Endodermal cell (in vitro differentiated cells): Measurements from ENCODE around the gene GALNT6. TPM values are rescaled to one million over a fixed set of nuclear protein-coding genes. Genes with fewer than 3 reads are reported as not detected.

Source experiments
- DNase-seq: peaks from one replicate; pipeline ENCODE4 v3.0.0-alpha.2; 2017
- H3K27ac ChIP-seq: 2 replicates; pipeline ENCODE4 v1.5.1; 2013; ENCODE audit warnings: mild to moderate bottlenecking, low read depth, low read length, moderate library complexity
- H3K27me3 ChIP-seq: 2 replicates; pipeline ENCODE4 v1.6.1; 2013; ENCODE audit warnings: mild to moderate bottlenecking, low read length, moderate library complexity; ENCODE audit not compliant: insufficient read depth, control insufficient read depth, poor library complexity, severe bottlenecking
- H3K36me3 ChIP-seq: 2 replicates; pipeline ENCODE4 v1.7.0; 2013; ENCODE audit warnings: mild to moderate bottlenecking, low read length, moderate library complexity; ENCODE audit not compliant: control insufficient read depth, insufficient read depth
- H3K4me1 ChIP-seq: one replicate; pipeline ENCODE4 v1.7.0; 2013; ENCODE audit warnings: low read length; ENCODE audit not compliant: control insufficient read depth, insufficient read depth
- H3K4me3 ChIP-seq: 2 replicates; pipeline ENCODE4 v1.5.1; 2013; ENCODE audit warnings: mild to moderate bottlenecking, low read length, moderate library complexity
- H3K9ac ChIP-seq: 2 replicates; pipeline ENCODE4 v1.6.1; 2013; ENCODE audit warnings: mild to moderate bottlenecking, low read length, moderate library complexity; ENCODE audit not compliant: poor library complexity, severe bottlenecking; ENCODE audit errors: extremely low read depth
- H3K9me3 ChIP-seq: 2 replicates; pipeline ENCODE4 v1.6.1; 2013; ENCODE audit warnings: mild to moderate bottlenecking, low read length, moderate library complexity; ENCODE audit not compliant: control insufficient read depth
- H3K27ac Mint-ChIP-seq: 2 replicates; pipeline ENCODE4 v1.8.0; 2020; ENCODE audit warnings: mixed read lengths
- H3K27me3 Mint-ChIP-seq: 2 replicates; pipeline ENCODE4 v1.8.0; 2021; ENCODE audit warnings: mild to moderate bottlenecking, mixed read lengths; ENCODE audit not compliant: insufficient read depth
- H3K36me3 Mint-ChIP-seq: 2 replicates; pipeline ENCODE4 v1.8.0; 2020; ENCODE audit warnings: low read depth, mixed read lengths
- H3K4me1 Mint-ChIP-seq: 2 replicates; pipeline ENCODE4 v1.8.0; 2020; ENCODE audit warnings: mixed read lengths
- H3K4me3 Mint-ChIP-seq: 2 replicates; pipeline ENCODE4 v1.8.0; 2020; ENCODE audit warnings: mild to moderate bottlenecking, moderate library complexity, mixed read lengths
- H3K9me3 Mint-ChIP-seq: 2 replicates; pipeline ENCODE4 v1.8.0; 2020; ENCODE audit warnings: mild to moderate bottlenecking, mixed read lengths
- WGBS, 2 experiments: methylation state at CpG; one replicate each; pipeline versions ENCODE4 v1.1.5 to v1.1.7; 2013; ENCODE audit warnings: missing lambda C conversion rate in 2 of 2, mixed read lengths in 1 of 2; ENCODE audit not compliant: insufficient coverage in 1 of 2, insufficient read length in 1 of 2; 5-methylcytosine and 5-hydroxymethylcytosine counted together
- total RNA-seq, 2 donors: library from RNA; stranded (reverse); fragmentation: NEBNext Ultra II Directional in 1 of 2; extraction: Animal tissue kit (Norgen Biotek cat#: 25700) in 1 of 2; gene quantifications; 2 replicates in 1 of 2; 3 replicates in 1 of 2; pipeline ENCODE4 v1.2.1, GENCODE V29; 2021
- TF ChIP-seq, protein P1 (sequence below): fragments of 200-600 bp; sonication (generic); conservative IDR thresholded peaks from 2 replicates; pipeline ENCODE4 v1.5.0; 2021; ENCODE audit warnings: antibody characterized with exemption, mild to moderate bottlenecking

GALNT6 gene
- total RNA-seq, 2 donors from 2014 or later, result 13.9 to 19.1 TPM

DNA sequence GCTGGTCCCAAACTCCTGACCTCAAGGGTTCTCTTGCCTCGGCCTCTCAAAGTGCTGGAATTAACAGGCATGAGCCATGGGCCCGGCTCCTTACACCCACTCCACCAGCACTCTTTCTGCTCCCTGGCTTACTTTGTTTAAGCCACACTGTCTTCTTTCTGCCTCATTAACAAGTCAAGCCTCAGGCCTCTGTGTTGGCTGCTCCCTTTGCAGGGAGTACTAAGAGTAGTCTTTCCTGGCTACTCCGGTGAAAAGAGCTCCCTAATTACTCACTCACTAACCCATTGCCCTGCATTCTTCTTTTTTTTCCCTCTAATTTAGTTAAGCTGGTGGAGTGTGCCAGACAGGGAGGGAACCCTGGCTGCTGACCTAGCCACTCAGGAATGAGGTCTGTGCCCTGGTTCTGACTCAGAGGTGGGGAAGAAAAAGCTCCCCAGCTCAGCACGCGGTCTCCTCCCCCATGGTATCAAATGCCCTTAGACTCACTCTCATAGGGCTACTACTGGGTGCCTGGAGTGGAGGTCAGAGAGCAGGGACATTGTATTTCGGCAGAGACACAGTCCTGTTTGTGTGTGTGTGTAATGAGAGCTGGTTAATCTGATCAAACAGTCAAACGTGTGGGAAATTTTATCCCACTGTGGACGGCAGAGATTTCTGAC lies 19.8 kb downstream of the GALNT6 start:
- Mint-ChIP-seq H3K27ac (peak overlapping the region; percentile 95), H3K4me3 (no peak overlapping the region), H3K36me3 (peaks cover 21% of the 10 kb centered on the region), H3K4me1 (peaks cover 22% of the 10 kb centered on the region), H3K27me3 (no peaks in the 10 kb centered on the region), H3K9me3 (no peaks in the 10 kb centered on the region)
- peaks cover 13% of the 10 kb centered on the region for H3K36me3 ChIP-seq
- H3K27me3 ChIP-seq, result no peaks in the 10 kb centered on the region
- H3K9me3 ChIP-seq, result no peaks in the 10 kb centered on the region
- WGBS, 2 experiments, result 31% methylated on average over 4 to 8 of the region's 8 CpGs
- no peak overlapping the region for H3K4me3 ChIP-seq
- TF ChIP-seq, protein P1, sequence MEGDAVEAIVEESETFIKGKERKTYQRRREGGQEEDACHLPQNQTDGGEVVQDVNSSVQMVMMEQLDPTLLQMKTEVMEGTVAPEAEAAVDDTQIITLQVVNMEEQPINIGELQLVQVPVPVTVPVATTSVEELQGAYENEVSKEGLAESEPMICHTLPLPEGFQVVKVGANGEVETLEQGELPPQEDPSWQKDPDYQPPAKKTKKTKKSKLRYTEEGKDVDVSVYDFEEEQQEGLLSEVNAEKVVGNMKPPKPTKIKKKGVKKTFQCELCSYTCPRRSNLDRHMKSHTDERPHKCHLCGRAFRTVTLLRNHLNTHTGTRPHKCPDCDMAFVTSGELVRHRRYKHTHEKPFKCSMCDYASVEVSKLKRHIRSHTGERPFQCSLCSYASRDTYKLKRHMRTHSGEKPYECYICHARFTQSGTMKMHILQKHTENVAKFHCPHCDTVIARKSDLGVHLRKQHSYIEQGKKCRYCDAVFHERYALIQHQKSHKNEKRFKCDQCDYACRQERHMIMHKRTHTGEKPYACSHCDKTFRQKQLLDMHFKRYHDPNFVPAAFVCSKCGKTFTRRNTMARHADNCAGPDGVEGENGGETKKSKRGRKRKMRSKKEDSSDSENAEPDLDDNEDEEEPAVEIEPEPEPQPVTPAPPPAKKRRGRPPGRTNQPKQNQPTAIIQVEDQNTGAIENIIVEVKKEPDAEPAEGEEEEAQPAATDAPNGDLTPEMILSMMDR, result no peak
- peaks cover 8% of the 10 kb centered on the region for H3K4me1 ChIP-seq
- DNase-seq, result peak; percentile 96
- H3K9ac ChIP-seq, result peak overlapping the region; percentile 45
- peak overlapping the region; percentile 78 for H3K27ac ChIP-seq

DNA sequence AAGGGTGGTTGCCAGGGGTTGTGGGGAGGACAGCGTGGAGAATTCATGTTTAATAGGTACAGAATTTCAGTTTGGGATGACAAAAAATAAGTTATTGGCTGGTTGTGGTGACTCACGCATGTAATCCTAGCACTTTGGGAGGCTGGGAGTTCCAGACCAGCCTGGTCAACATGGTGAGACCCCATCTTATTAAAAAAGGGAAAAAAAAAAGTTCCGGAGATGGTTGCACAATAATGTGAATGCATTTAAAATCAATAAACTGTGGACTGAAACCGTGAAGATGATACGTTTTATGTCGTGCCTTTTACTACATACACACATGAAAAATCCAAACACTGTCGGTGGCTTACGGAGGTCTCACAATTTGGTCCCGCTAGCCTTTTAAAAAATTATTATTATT lies 20.5 kb downstream of the GALNT6 start:
- Mint-ChIP-seq H3K9me3 (no peaks in the 10 kb centered on the region), H3K27me3 (no peaks in the 10 kb centered on the region), H3K4me1 (peaks cover 22% of the 10 kb centered on the region), H3K27ac (peak overlapping the region; percentile 42), H3K4me3 (no peak overlapping the region), H3K36me3 (peaks cover 17% of the 10 kb centered on the region)
- TF ChIP-seq, protein P1, result no peak
- DNase-seq, result no peak
- Histone ChIP-seq H3K27me3 (no peaks in the 10 kb centered on the region), H3K27ac (no peak overlapping the region), H3K9ac (no peak overlapping the region), H3K9me3 (no peaks in the 10 kb centered on the region), H3K36me3 (peaks cover 13% of the 10 kb centered on the region), H3K4me1 (peaks cover 8% of the 10 kb centered on the region), H3K4me3 (no peak overlapping the region)
- WGBS, 2 experiments, result 97 to 100% methylated on average over 3 to 6 of the region's 9 CpGs

DNA sequence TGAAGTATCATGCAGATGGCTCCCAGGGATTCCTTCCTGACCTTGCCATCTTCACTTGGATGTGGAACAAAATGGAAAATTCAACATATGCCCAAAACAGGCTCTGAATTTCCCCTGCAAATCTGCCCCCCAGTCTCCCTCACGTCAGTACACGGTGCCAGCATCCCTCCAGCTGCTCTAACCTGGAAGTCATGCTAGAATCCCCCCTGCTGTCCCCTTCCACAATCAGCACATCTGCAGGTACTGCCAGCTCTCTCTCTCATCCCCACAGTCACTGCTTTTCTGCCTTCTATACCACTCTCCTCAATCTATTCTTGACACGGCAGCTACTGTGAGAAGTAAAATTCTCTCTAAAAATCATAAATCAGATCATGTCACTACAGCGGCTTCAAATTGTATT lies 21.6 kb downstream of the GALNT6 start:
- H3K4me3 Mint-ChIP-seq, result no peak overlapping the region
- peaks cover 13% of the 10 kb centered on the region for H3K36me3 ChIP-seq
- DNase-seq, result no peak
- no peak overlapping the region for H3K27ac Mint-ChIP-seq
- no peaks in the 10 kb centered on the region for H3K27me3 ChIP-seq
- TF ChIP-seq, protein P1, result no peak
- no peak overlapping the region for H3K4me3 ChIP-seq
- no peaks in the 10 kb centered on the region for H3K9me3 ChIP-seq
- no peaks in the 10 kb centered on the region for H3K27me3 Mint-ChIP-seq
- no peak overlapping the region for H3K27ac ChIP-seq
- no peak overlapping the region for H3K9ac ChIP-seq
- H3K4me1 ChIP-seq, result peaks cover 8% of the 10 kb centered on the region
- 80 to 91% methylated on average over 3 of the region's 4 CpGs for WGBS, 2 experiments
- H3K4me1 Mint-ChIP-seq, result peaks cover 22% of the 10 kb centered on the region
- H3K36me3 Mint-ChIP-seq, result peaks cover 13% of the 10 kb centered on the region
- no peaks in the 10 kb centered on the region for H3K9me3 Mint-ChIP-seq
